Endothelial cell (in vitro differentiated cells): ENCODE measurements around the gene NTM. TPM values are rescaled to one million over a fixed set of nuclear protein-coding genes. Genes with fewer than 3 reads are reported as not detected.

ENCODE experiments used
- DNase-seq: peaks from one replicate; pipeline ENCODE4 v3.0.0; 2021; ENCODE audit warnings: low spot score
- H3K27ac Mint-ChIP-seq: one replicate; pipeline ENCODE4 v1.8.0; 2021; ENCODE audit warnings: mixed read lengths, inconsistent platforms; ENCODE audit not compliant: unreplicated experiment
- H3K27me3 Mint-ChIP-seq: one replicate; pipeline ENCODE4 v1.8.0; 2021; ENCODE audit warnings: mild to moderate bottlenecking, moderate library complexity, mixed read lengths, inconsistent platforms; ENCODE audit not compliant: unreplicated experiment
- H3K36me3 Mint-ChIP-seq: one replicate; pipeline ENCODE4 v1.8.0; 2021; ENCODE audit warnings: mild to moderate bottlenecking, low read depth, mixed read lengths, inconsistent platforms; ENCODE audit not compliant: unreplicated experiment
- H3K4me1 Mint-ChIP-seq: one replicate; pipeline ENCODE4 v1.8.0; 2021; ENCODE audit warnings: mild to moderate bottlenecking, mixed read lengths, inconsistent platforms; ENCODE audit not compliant: unreplicated experiment
- H3K4me3 Mint-ChIP-seq: one replicate; pipeline ENCODE4 v1.8.0; 2021; ENCODE audit warnings: mild to moderate bottlenecking, mixed read lengths, inconsistent platforms; ENCODE audit not compliant: unreplicated experiment
- H3K9me3 Mint-ChIP-seq: one replicate; pipeline ENCODE4 v1.8.0; 2021; ENCODE audit warnings: mixed read lengths, inconsistent platforms; ENCODE audit not compliant: unreplicated experiment
- CTCF ChIP-seq: fragments of 200-600 bp; sonication (generic); IDR thresholded peaks from one replicate; pipeline ENCODE4 v1.5.0; 2021; ENCODE audit warnings: antibody characterized with exemption; ENCODE audit not compliant: unreplicated experiment
- total RNA-seq: library from RNA; stranded (reverse); fragmentation: NEBNext Ultra II Directional; extraction: Animal tissue kit (Norgen Biotek cat#: 25700); gene quantifications from one replicate; pipeline ENCODE4 v1.2.1, GENCODE V29; 2021; ENCODE audit not compliant: unreplicated experiment

Gene NTM
- total RNA-seq, 1 donor from 2014 or later: 3.6 TPM

- H3K36me3 Mint-ChIP-seq: no peaks in the 10 kb centered on the region
- no peaks in the 10 kb centered on the region for H3K27me3 Mint-ChIP-seq
- no peak for TF ChIP-seq CTCF
- H3K4me3 Mint-ChIP-seq: no peak overlapping the region
- no peak overlapping the region for H3K27ac Mint-ChIP-seq
- no peaks in the 10 kb centered on the region for H3K9me3 Mint-ChIP-seq
- peaks cover 25% of the 10 kb centered on the region for H3K4me1 Mint-ChIP-seq
- DNase-seq: no peak
These were observed 449.4 kb downstream of the NTM start for GRCh38 chr11:131819865-131820264.

- Mint-ChIP-seq H3K36me3 (no peaks in the 10 kb centered on the region), H3K9me3 (no peaks in the 10 kb centered on the region), H3K27ac (no peak overlapping the region), H3K4me1 (peaks cover 25% of the 10 kb centered on the region), H3K27me3 (no peaks in the 10 kb centered on the region), H3K4me3 (no peak overlapping the region)
- no peak for TF ChIP-seq CTCF
- no peak for DNase-seq
These were observed 452.1 kb downstream of the NTM start for GRCh38 chr11:131822506-131822905.

- no peak for TF ChIP-seq CTCF
- peaks cover 25% of the 10 kb centered on the region for H3K4me1 Mint-ChIP-seq
- no peak overlapping the region for H3K4me3 Mint-ChIP-seq
- no peaks in the 10 kb centered on the region for H3K36me3 Mint-ChIP-seq
- no peaks in the 10 kb centered on the region for H3K27me3 Mint-ChIP-seq
- DNase-seq: no peak
- no peak overlapping the region for H3K27ac Mint-ChIP-seq
- H3K9me3 Mint-ChIP-seq: no peaks in the 10 kb centered on the region
These were observed 453.4 kb downstream of the NTM start for GRCh38 chr11:131823772-131824171.

- no peak overlapping the region for H3K4me3 Mint-ChIP-seq
- no peaks in the 10 kb centered on the region for H3K36me3 Mint-ChIP-seq
- H3K4me1 Mint-ChIP-seq: peaks cover 25% of the 10 kb centered on the region
- no peaks in the 10 kb centered on the region for H3K9me3 Mint-ChIP-seq
- H3K27me3 Mint-ChIP-seq: no peaks in the 10 kb centered on the region
- no peak overlapping the region for H3K27ac Mint-ChIP-seq
- DNase-seq: no peak
- TF ChIP-seq CTCF: no peak
These were observed 454.4 kb downstream of the NTM start for GRCh38 chr11:131824771-131825170.

- TF ChIP-seq CTCF: no peak
- Mint-ChIP-seq H3K4me3 (no peak overlapping the region), H3K27ac (no peak overlapping the region), H3K9me3 (no peaks in the 10 kb centered on the region), H3K27me3 (no peaks in the 10 kb centered on the region), H3K4me1 (peaks cover 14% of the 10 kb centered on the region), H3K36me3 (no peaks in the 10 kb centered on the region)
- no peak for DNase-seq
These were observed 457.0 kb downstream of the NTM start for GRCh38 chr11:131827430-131827829.
